ENCODE measurements around the gene TBC1D3B.

DNA sequence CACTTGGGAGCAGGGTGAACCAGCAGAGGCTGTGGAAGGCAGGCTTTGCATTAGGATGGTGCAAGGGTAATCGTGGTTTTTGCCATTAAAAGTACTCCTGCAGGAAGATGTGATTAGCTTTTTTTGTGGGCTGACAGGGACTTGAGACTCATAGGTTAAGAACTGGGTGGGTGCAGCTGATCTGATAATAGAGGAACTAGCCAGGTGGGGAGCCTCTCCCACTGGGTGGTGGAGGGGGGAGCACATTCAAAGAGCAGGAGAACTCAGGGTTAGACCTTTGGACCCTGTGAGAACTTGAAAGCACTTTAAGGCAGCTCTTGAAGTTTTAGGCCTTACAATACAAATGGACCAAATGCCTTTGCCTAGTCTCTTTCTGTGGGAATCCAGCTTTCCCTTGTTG, 40.4 kb downstream of the TBC1D3B start:
- TF ChIP-seq, protein P1, sequence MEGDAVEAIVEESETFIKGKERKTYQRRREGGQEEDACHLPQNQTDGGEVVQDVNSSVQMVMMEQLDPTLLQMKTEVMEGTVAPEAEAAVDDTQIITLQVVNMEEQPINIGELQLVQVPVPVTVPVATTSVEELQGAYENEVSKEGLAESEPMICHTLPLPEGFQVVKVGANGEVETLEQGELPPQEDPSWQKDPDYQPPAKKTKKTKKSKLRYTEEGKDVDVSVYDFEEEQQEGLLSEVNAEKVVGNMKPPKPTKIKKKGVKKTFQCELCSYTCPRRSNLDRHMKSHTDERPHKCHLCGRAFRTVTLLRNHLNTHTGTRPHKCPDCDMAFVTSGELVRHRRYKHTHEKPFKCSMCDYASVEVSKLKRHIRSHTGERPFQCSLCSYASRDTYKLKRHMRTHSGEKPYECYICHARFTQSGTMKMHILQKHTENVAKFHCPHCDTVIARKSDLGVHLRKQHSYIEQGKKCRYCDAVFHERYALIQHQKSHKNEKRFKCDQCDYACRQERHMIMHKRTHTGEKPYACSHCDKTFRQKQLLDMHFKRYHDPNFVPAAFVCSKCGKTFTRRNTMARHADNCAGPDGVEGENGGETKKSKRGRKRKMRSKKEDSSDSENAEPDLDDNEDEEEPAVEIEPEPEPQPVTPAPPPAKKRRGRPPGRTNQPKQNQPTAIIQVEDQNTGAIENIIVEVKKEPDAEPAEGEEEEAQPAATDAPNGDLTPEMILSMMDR (IDR thresholded peaks at IDR 0.05; ENCODE audit: insufficient read depth, low read length, poor library complexity, severe bottlenecking), result no peak
- TF ChIP-seq EZH2phosphoT487 (conservative IDR thresholded peaks at IDR 0.05; ENCODE audit: low read length), result no peak

All from SU-DHL-6 (cell line).